Ishikawa (cell line): Measurements from ENCODE around the gene SLC8A1.

Experiments used
- CEBPB ChIP-seq: IDR thresholded peaks from 2 replicates; pipeline ENCODE4 v1.6.1; 2012
- CREB1 ChIP-seq: IDR thresholded peaks from 2 replicates; pipeline ENCODE4 v1.6.1; 2012; ENCODE audit warnings: low read depth
- EGR1 ChIP-seq: IDR thresholded peaks from 2 replicates; pipeline ENCODE4 v1.6.1; 2012
- EP300 ChIP-seq: IDR thresholded peaks from 2 replicates; pipeline ENCODE4 v1.6.1; 2012; ENCODE audit warnings: borderline replicate concordance
- FOXM1 ChIP-seq: IDR thresholded peaks from 2 replicates; pipeline ENCODE4 v1.6.1; 2012; ENCODE audit warnings: low read depth, borderline replicate concordance
- NFIC ChIP-seq: IDR thresholded peaks from 2 replicates; pipeline ENCODE4 v1.6.1; 2012
- RAD21 ChIP-seq: IDR thresholded peaks from 2 replicates; pipeline ENCODE4 v1.6.1; 2012; ENCODE audit warnings: low read depth
- TAF1 ChIP-seq: IDR thresholded peaks from 2 replicates; pipeline ENCODE4 v1.6.1; 2012; ENCODE audit warnings: low read depth, mild to moderate bottlenecking
- TCF12 ChIP-seq: IDR thresholded peaks from 2 replicates; pipeline ENCODE4 v1.6.1; 2012; ENCODE audit warnings: low read depth
- TEAD4 ChIP-seq: IDR thresholded peaks from 2 replicates; pipeline ENCODE4 v1.6.1; 2012
- YY1 ChIP-seq: IDR thresholded peaks from 2 replicates; pipeline ENCODE4 v1.6.1; 2012; ENCODE audit warnings: low read depth
- ZBTB7A ChIP-seq: IDR thresholded peaks from 2 replicates; pipeline ENCODE4 v1.6.1; 2012; ENCODE audit warnings: low read depth
- TF ChIP-seq, protein P1 (sequence below): IDR thresholded peaks from 2 replicates; pipeline ENCODE4 v1.6.1; 2012; ENCODE audit warnings: low read depth, mild to moderate bottlenecking
- TF ChIP-seq, protein P2 (sequence below): IDR thresholded peaks from 2 replicates; pipeline ENCODE4 v1.6.1; 2012
- TF ChIP-seq, protein P3 (sequence below): IDR thresholded peaks from 2 replicates; pipeline ENCODE4 v1.6.1; 2012

The SLC8A1 gene

DNA sequence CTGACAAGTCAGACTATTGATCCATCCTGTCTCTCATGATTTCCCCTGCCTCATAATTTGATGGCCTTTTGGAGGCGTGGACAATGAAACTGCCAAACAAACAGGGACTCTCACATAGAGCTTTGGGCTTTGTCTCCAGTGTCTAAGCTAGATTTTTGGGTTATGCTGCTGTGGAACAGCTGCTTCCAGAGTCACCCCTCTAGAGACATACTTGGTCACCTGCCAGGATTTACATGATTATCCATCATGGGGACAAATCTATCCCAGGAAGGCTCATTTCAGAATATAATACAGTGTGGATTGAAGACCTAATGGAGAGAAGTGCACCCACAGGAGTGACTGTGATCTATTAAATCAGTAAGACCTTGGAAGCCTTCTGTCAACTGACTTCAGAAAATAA, 159.6 kb downstream of the SLC8A1 start:
- no peak for TF ChIP-seq NFIC
- TF ChIP-seq, protein P1, sequence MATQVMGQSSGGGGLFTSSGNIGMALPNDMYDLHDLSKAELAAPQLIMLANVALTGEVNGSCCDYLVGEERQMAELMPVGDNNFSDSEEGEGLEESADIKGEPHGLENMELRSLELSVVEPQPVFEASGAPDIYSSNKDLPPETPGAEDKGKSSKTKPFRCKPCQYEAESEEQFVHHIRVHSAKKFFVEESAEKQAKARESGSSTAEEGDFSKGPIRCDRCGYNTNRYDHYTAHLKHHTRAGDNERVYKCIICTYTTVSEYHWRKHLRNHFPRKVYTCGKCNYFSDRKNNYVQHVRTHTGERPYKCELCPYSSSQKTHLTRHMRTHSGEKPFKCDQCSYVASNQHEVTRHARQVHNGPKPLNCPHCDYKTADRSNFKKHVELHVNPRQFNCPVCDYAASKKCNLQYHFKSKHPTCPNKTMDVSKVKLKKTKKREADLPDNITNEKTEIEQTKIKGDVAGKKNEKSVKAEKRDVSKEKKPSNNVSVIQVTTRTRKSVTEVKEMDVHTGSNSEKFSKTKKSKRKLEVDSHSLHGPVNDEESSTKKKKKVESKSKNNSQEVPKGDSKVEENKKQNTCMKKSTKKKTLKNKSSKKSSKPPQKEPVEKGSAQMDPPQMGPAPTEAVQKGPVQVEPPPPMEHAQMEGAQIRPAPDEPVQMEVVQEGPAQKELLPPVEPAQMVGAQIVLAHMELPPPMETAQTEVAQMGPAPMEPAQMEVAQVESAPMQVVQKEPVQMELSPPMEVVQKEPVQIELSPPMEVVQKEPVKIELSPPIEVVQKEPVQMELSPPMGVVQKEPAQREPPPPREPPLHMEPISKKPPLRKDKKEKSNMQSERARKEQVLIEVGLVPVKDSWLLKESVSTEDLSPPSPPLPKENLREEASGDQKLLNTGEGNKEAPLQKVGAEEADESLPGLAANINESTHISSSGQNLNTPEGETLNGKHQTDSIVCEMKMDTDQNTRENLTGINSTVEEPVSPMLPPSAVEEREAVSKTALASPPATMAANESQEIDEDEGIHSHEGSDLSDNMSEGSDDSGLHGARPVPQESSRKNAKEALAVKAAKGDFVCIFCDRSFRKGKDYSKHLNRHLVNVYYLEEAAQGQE: no peak
- TF ChIP-seq TCF12: no peak
- no peak for TF ChIP-seq TEAD4
- no peak for TF ChIP-seq CEBPB
- no peak for TF ChIP-seq CREB1
- no peak for TF ChIP-seq EGR1
- TF ChIP-seq YY1: no peak
- TF ChIP-seq, protein P2, sequence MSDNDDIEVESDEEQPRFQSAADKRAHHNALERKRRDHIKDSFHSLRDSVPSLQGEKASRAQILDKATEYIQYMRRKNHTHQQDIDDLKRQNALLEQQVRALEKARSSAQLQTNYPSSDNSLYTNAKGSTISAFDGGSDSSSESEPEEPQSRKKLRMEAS: no peak
- TF ChIP-seq EP300: no peak
- no peak for TF ChIP-seq TAF1
- TF ChIP-seq ZBTB7A: no peak
- no peak for TF ChIP-seq RAD21
- no peak for TF ChIP-seq FOXM1
- TF ChIP-seq, protein P3, sequence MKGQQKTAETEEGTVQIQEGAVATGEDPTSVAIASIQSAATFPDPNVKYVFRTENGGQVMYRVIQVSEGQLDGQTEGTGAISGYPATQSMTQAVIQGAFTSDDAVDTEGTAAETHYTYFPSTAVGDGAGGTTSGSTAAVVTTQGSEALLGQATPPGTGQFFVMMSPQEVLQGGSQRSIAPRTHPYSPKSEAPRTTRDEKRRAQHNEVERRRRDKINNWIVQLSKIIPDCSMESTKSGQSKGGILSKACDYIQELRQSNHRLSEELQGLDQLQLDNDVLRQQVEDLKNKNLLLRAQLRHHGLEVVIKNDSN: no peak

DNA sequence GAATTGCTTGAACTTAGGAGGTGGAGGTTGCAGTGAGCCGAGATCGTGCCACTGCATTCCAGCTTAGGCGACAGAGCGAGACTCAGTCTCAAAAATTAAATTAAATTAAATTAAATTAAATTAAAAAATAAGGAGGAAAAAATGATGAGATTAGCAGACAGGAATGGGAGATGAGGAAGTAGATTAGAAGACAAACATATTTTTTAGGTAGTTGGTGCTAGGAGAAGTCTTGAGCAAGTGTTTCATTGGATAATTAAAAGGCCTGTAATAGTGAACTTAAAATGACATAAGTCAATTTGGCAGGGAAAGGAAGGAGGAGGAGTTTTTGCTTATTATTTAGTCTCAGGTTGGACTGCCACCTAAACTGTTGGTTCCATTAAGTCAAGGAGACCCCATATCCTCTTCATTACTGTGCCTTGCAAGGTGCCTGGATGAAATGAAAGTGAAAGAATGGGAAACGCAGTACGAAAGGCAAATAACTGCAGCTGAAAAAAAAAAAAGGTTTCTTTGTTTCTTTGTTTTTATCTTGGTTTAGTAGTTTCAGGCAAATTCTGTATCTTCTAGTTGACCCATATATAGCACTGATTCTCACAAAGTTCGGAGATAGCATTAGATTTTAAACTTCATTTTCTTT, 162.0 kb downstream of the SLC8A1 start:
- TF ChIP-seq EGR1 (no peak), NFIC (no peak), TCF12 (no peak), RAD21 (no peak), YY1 (no peak), TAF1 (no peak), CREB1 (no peak), ZBTB7A (no peak)
- TF ChIP-seq, protein P2: no peak
- TF ChIP-seq, protein P1: no peak

DNA sequence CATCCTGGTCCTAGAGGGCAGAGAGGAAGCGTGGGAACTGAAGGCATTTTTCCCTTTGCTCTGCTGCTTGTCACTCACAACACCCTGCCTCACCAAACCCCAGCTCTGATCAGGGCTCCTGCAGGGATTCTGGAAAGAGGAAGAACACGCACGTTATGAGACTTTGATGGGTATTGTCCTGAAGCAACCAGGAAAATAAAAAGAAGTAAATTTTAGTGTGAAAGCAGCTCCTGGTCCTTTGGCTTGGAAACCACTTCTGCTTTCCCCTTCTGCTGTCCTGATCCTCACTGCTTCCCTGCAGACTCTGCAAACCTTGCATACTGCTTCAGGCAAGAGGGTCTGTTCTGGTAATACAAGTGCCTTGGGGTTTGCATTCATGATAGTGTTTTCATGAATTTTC, 164.1 kb downstream of the SLC8A1 start:
- TF ChIP-seq, protein P3: no peak
- no peak for TF ChIP-seq TEAD4
- TF ChIP-seq YY1: no peak
- TF ChIP-seq NFIC: no peak
- TF ChIP-seq FOXM1: no peak
- no peak for TF ChIP-seq TAF1
- TF ChIP-seq RAD21: no peak
- TF ChIP-seq ZBTB7A: no peak
- no peak for TF ChIP-seq CEBPB
- TF ChIP-seq, protein P2: no peak
- no peak for TF ChIP-seq CREB1
- TF ChIP-seq EGR1: no peak
- no peak for TF ChIP-seq TCF12

DNA sequence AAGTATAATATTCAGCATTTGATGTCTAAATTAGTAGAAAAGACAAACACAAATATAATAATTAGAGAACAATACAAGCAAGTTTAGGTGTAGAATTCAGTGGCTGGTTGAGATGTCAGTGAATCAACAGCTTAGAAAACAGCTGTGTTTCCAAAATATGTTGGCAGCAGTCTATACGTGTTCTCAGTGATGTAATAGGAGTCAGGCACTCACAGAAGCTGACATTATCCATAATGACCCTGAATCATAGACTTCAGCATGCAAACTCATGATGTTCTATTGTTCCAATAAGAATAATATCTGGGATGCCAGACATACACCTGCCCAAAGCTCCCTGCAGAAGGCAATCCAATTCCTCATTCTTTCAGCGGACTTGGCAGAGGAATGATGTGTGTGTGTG, 164.7 kb downstream of the SLC8A1 start:
- TF ChIP-seq, protein P2: no peak
- no peak for TF ChIP-seq EGR1
- TF ChIP-seq TCF12: no peak

DNA sequence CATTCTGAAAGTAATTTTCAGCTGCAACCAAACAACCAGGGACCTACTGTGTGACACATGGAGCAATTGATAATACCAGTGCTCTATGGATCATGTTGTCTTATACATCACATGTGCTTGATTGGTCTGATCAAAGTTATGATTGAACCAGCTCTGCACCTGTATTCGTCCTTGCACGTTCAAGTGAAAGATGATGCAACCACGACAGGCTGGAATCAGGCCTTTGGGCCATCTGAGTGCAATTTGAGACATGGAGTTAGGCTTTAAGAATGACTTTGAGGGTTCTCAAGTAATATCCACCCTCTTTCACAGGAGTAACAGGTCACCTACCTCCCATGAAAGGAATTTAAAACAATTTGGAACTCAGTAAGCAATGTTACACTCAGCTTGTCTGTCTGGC, 165.2 kb downstream of the SLC8A1 start:
- TF ChIP-seq YY1 (no peak), TEAD4 (no peak), NFIC (no peak), TAF1 (no peak), CEBPB (no peak), ZBTB7A (no peak), EP300 (no peak), RAD21 (no peak), EGR1 (no peak), FOXM1 (no peak), TCF12 (no peak), CREB1 (no peak)
- TF ChIP-seq, protein P3: no peak
- TF ChIP-seq, protein P1: no peak
- TF ChIP-seq, protein P2: no peak
